Islet precursor cell (in vitro differentiated cells): ENCODE measurements around the gene RUNX1.

Source experiments
- DNase-seq: peaks from one replicate; pipeline ENCODE4 v3.0.0-alpha.2; 2018

RUNX1 gene

GRCh38 chr21:35035581-35035980 is 13.5 kb downstream of the RUNX1 start:
- peak; percentile 23 for DNase-seq

DNA sequence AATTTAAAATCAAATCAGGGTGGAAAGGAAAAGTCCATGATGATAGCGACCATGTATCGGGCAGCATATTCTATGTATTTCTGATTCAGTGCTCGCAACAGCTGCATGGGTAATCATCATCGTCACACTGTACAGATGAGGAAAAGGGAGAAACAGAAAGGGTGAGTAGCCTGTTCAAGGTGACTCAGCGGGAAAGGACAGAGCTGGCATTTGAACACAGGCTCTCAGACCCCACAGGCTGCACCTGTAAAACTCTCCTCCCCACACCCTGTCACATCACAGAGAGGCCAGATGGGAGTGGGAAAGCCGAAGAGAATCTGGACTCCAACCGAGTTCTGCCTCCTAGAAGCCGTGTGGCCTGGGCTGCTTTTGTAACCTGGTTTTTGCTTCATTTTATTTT is 14.0 kb downstream of the RUNX1 start:
- peak; percentile 25 for DNase-seq

DNA sequence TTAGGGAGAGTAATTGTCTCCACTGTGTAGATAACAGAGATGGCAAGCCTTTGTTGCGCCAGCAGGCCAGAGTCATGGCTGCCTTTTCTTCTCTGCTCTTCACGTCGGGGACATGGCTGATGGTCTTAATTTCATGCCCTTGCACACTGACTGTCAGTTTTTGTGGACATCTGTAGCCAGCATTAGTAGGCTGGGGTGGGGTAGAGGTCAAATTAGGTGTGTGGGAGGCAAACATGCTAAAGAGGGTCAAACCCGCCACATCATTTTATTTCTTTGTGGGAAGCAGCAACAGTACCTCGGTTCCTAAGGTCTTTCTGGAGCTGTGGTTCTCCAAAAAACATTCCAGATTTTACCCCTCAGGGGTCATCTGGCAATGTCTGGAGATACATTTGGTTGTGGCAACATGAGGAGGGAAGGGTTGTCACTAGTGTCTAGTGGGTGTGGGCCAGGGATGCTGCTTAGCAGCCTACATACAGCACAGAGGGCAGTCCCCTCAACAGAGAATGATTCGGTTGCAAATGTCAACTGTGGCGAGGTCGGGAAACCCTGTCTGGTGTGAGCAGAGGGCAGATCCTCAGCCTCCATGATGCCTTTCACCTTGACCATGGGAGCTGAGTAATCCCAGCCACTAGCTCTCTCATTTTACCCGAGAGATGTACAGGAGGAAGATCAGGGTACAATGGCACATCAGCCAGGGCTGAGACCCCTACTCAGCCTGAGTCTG is 14.7 kb downstream of the RUNX1 start:
- DNase-seq = peak; percentile 20

DNA sequence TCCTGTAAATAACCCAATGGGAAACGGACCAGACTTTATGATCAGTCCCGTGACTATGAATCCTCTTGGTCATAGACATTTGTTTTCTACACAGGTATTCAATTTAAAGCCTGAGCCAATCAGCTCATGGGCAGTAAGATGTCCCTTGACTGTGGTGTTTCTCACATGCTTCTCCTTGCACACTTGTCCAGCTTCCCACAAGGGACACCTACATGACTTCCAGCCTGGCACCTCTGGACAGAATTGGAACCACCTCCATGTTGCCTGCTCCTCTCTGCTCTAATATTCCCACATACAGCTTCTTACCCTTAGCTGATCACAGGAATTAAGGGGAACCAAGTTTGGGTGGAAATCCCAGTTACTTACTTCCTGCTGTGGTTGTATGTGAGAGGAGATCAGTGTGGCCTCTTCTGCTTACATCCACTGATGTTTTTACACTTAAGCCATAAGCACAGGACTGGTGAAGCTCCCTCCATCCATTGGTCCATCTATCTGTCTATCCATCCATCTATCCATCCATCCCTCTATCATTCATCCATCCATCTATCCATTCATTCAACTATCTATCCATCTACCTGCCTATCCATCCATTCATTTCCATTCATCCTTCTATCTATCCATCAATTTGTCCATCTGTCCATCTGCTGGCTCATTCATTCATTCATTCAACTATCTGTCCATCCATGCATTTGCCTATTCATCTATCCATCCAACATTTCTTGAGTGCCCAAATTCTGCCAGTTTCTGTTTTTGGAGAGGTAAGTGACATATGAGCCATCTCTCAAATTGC is 16.4 kb downstream of the RUNX1 start:
- DNase-seq = peak; percentile 28

DNA sequence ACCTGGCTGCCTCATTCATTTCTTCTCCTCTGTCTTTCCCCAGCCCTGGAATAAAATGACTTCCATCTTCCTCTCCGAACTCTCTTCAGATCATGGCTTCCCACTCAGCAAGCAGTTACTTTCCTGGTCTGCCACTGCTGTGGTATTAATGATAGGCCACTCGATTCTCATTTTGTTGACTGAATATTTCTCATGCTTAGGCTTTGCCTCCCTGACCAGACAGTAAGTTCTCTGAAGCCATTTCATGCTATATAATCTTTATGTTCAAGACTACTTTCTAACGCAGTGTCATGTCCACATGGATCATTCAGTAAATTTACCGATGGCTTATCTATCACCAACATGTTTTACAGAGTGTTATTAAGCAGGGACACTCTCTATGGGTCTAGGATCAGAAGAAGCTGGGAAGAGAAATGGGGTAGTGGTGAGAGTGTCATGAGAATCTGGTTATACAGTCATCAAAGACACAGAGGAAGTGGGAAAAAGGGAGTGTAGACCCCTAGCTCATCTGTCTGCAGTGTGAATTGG is 20.6 kb downstream of the RUNX1 start:
- no peak for DNase-seq

DNA sequence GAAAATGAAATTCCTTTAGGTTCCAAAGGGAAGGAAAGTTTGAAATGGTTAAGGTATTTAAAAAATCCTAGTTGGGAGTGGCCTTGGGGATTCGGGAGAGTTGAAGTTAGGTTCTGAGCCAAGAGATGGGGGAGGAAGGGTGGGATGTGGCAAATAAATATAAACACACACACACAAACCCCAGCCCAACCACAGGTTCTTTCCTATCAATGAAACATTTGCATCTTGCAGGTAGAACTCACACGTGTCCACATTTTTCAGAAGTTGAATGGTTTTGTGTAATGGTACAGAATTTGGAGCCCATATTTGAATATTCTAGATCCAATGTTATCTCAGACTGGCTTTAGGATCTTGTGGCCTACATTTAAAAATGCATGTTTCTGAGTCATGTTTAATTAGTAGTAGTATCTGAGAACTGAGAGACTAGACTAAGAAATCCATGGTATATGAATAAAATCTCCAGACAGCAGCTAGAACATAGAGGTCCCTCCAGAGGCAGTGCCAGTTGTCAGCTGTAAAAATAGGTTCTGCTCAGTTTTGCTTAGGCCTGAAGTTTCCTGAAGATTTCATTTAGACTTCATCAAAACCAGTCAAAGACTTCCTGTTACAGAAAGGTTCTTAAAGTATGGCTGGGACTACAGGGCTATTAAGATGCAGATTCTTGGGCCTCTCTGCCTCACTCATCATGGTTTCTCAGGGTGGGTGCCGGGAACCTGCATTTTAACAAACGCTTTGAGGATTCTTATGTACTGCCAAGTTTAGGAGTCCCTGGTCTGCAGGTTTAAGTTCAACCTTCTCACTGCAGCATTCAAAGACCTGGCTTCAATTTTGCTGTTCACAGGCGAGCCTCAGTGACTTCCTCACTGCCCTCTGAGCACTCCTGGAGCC is 21.3 kb downstream of the RUNX1 start:
- no peak for DNase-seq

- peak; percentile 69 for DNase-seq
Measured at GRCh38 chr21:35026617-35027562, 22.2 kb downstream of the RUNX1 start.

GRCh38 chr21:35026153-35026500 is 23.0 kb downstream of the RUNX1 start:
- DNase-seq = no peak

DNA sequence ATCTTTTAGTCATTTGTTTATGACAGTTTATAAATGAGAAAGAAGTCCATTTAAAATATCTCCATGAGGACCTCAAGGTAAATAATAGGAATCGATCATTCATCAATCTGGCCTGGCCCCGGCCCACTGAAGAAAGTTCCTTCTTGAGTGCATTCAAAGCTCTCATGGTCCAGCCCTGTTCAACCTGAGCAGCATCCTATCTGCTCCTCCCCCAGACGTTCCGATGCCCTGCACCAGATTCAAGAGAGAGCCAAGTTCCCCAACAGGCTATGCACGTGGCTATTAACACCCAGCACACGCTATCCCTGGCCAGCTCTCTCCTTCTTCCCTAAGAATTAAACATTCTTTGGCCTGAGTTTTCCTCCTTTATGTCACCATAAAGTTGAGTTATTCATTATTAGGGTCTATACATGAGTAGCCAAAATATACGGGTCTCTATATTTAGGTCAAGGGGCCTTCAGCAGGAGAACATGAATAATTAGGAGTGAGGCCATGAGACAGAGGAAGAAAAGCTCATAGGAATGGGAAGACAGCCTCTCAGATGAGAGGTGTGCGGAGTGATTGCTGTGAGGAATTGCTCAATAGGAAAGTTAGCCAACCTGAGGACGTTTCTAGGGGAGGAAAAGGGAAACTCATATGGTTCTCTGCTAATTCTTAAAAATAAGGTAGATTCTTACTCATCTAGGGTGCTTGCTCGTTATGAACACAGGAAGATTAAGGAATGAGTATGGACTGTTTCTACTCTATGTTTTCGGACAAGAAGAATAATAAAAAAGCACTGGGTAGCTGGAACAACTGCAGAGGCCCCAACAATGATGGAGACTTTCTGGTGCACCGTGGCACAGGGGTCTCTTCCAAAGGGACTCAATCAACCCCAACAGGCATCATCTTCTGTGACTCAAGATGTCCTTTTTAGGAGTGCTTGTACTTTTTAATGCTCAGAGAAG is 23.6 kb downstream of the RUNX1 start:
- peak; percentile 26 for DNase-seq

DNA sequence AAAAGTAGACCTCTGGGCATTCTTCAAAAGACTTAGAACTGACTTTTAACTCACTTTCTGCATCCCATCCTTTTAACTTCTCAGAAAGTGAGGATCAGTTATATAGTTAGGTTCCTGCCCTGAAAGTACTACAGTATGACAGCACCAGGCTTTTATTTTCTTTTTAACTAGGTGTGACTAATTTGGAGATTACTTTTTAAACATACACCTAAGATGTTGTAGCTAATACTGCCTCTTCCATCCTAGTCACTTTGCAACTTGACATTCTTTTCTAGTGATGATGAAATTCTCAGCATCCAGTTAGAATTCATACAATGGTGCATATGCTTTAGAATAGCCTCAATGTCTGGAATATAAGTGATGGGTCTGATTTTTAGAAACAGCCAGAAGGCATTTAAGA is 24.6 kb downstream of the RUNX1 start:
- no peak for DNase-seq

- DNase-seq = no peak
Measured at GRCh38 chr21:35024071-35024420, 25.1 kb downstream of the RUNX1 start.

DNA sequence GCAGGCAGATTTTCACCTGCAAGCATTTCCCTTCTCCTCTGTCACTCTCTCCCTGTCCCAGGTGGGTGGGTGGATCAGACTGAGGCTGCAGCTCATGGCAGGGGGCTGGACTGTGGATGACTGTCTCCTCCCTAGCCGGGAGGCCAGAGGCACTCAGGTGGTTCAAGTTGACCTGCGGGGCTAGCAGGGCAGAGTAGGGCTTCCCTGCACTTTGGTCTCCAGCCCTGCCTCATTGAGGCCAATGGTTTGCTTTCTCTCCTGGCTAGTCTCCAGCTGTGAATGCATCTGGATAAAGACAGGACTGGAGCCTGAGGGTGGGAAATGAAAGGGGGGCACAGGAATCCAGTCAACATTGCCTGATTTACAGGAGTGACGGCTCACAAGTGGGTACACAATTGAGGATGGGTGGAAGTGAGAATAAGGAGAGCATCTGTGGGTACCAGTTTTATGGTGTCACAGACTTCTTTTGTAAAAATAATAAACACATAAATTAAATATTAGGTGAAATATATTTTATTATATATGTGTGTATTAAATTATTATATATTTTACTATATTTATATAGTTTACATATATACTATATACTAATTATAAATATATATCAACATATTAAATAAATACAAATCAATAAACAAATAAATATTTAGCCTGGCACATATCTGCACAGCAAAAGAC is 25.6 kb downstream of the RUNX1 start:
- no peak for DNase-seq

GRCh38 chr21:35021546-35021945 is 27.6 kb downstream of the RUNX1 start:
- DNase-seq = no peak

GRCh38 chr21:35020902-35021301 is 28.2 kb downstream of the RUNX1 start:
- DNase-seq = no peak

GRCh38 chr21:35020436-35020835 is 28.7 kb downstream of the RUNX1 start:
- no peak for DNase-seq

- no peak for DNase-seq
Measured at GRCh38 chr21:35019631-35020032, 29.5 kb downstream of the RUNX1 start.

DNA sequence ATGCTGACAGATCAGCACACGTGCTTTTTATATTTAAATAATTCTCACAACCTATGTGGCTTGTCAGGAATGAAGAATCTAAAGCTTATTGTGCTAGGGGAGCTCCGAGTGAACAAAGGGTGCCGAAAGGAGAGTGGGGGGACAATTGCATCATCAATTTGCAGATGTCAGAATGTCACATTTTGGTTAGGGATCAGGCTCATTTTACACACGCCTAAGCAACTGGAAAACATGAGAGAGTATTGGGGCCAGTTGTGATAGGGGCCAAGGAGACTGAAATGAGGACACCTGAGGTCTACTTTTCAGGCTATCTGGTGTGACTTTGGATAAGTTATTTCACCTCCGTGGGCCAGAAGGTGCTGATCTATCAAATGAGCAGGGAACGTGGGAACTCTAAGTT is 31.8 kb downstream of the RUNX1 start:
- no peak for DNase-seq

DNA sequence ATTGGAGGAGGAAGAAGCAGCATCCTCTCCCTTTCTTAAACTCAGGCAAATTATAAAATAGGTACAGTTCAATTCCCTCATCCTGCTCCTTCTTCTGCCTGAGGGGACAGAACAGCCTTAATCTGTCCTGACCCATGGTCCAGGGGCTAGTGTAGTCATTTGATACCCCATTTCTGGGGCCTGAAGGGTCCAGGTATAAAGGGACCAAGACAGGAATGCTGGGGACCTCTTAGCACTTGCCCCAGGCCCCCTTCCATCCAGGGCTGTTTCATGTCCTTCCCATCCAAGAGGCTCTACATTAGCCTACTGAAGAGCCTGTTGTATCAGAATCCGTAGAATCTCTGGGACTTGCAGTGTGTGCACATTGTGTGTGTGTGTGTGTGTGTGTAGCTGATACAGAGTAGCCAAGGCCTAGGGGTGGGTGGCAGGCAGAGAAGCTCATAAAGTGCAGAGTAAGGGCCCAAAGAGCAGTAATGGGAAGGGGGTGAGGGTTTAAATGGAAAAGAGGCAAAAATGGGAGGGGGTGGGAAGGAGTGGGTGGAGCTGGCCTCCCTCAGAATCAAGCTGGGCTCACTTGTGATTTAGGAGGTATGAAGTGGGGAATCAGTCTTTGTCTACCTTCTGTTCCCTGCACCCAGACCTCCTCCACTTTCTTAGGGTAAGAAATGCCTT is 32.4 kb downstream of the RUNX1 start:
- no peak for DNase-seq

DNA sequence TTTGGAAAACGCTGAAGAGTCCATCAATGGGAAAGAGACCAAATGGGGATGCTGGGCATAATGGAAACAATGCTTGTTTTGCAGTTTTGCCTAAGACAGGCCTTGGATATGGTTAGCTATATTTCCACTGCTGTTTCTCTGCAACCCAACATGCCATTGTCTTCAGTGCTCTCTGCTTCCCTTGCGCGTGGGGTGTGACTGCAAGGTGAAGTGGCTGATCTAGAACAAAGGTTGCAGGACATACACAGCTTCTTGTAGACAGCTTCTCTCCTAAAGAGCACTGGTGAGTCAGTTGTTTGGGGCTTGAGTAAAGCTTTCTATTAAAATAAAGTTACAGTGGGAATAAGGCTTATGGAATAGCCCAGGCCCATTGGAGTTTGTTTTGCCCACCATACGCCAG is 33.0 kb downstream of the RUNX1 start:
- DNase-seq = no peak
